SK-MEL-5 (cell line): ENCODE measurements around the gene SLC27A3. TPM values are rescaled to one million over a fixed set of nuclear protein-coding genes. Genes with fewer than 3 reads are reported as not detected.

ENCODE experiments used
- DNase-seq: peaks from one replicate; pipeline ENCODE4 v3.0.0-alpha.2; 2016; ENCODE audit warnings: low read depth, low spot score
- in situ Hi-C: cut with HindIII; loops from 2 replicates; pipeline ENCODE4 v1.10.0; 2016; ENCODE audit warnings: low sequenced_read_pairs, high pct_unique_total_duplicates, low pct_unique_long_range_greater_than_20kb
- total RNA-seq: library from RNA; depleted of rRNA; stranded (reverse); fragments of >200 nt; shearing (Covaris generic); gene quantifications from 2 replicates; pipeline ENCODE4 v1.2.3, GENCODE V29; 2014

SLC27A3 gene
- total RNA-seq, 1 experiment from 2014 or later = 174 TPM

DNA sequence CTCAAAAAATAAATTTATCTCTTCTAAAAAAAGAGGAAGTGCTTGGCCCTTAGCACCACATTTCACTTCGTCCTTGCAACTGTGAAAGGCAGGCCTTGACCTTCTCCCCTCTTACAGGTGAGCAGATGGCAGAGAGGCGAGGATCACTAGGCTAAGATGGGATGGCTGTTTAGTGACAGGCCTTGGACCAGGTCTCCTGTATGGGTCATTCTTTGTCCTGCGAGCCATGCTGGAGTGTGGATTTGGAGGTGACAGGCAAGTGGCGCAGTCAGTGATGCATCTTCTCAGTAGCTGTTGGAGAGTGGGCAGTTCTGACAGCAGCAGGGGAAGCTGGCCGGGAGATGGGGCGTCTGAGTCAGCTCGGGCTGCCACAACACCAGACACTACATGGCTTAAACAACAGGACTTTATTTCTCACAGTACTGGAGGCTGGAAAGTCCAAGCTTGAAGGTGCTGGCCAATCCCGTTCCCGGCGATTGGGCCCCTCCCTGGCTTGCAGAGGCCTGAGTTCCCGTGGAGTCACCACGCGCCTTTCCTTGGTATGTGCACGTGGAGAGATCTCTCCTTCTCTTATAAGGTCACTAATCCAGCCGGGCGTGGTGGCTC is 16.5 kb downstream of the SLC27A3 start:
- DNase-seq = peak; percentile 54
- in situ Hi-C loops = no loop called here

DNA sequence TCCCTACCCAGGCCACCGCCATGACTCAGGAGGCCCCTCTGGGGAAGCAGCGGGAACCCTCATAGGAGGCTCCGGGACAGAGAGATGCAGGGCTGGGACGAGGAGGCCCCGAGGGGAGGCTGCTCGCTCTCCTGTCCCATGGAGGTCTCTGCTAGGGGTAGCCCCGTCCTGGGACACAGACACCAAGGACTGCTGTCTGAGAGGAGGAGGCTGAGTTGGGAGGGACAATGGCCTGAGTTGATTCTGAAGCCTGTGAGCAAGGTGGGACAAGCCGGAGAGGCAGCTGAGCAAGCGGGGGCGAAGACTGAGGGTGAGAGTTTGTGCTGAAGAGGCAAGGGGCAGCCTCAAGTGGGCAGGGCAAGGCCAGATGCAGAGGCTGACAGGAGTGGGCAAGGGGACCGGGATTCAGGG is 17.4 kb downstream of the SLC27A3 start:
- in situ Hi-C loops = no loop called here
- DNase-seq = no peak

DNA sequence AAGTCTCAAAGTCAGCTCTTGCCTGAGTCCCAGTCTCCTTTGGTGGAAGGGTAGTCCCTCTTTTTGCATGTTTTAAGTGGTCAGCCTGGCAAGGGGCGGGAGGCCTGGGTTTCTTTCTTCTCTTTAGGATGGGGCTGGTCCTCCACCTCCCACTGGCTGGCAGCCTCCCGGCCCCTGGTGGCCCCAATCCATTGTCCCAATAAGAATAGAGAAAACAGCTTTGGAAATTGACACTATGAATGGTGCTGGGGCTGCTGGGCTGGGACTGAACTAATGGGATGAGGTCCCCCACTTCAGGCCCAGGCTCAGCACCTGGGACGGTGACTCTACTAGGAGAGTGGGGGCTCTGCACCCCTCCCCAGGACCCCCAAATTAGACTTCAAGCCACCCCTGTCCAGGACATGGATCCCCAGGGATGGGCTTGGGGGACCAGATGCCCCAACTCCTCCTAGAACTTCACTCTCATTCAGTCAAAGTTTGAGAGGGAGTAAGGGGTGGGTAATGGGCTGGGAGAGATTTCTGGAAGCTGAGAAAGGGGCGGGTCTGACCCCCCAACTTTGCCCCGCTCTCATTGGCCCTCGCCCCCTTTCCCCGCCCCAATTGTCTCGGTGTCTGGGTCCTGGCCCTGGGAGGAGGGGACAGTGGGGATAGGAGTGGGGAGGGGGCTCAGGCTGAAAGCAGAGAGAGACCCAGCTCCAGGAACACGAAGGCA is 18.2 kb downstream of the SLC27A3 start:
- in situ Hi-C loops = no loop called here
- DNase-seq = no peak

DNA sequence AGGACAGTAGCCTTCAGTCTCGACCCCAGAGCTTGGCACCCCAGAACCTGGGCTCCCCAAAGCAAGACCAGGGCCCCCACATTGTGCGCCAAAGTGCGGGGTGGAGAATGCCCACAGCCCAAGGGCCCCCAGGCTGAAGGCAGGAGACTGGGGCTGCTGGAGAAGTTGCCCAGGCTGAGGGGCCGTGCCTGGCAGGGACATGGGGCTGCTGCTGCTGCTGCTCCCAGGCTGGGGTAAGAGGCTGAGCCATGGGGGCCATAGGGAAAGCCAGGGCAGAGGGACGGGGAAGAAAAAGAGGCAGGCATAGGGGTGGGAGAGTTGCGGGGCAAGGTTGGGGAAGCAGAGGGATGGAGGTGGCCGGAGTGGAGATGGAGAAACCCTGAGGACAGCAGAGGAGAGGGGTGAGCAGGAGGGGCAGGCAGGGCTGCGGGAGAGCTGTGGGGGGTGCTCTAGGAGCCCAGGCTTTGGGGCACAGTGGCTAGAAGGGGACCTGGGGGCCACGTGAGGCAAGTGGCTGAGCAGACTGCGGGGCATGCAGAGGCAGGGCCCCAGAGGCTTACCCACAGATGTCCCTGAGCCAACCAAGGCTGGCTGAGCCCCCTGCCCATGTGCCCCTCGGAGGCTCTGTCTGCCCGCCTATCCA is 18.9 kb downstream of the SLC27A3 start:
- in situ Hi-C loops = no loop called here

DNA sequence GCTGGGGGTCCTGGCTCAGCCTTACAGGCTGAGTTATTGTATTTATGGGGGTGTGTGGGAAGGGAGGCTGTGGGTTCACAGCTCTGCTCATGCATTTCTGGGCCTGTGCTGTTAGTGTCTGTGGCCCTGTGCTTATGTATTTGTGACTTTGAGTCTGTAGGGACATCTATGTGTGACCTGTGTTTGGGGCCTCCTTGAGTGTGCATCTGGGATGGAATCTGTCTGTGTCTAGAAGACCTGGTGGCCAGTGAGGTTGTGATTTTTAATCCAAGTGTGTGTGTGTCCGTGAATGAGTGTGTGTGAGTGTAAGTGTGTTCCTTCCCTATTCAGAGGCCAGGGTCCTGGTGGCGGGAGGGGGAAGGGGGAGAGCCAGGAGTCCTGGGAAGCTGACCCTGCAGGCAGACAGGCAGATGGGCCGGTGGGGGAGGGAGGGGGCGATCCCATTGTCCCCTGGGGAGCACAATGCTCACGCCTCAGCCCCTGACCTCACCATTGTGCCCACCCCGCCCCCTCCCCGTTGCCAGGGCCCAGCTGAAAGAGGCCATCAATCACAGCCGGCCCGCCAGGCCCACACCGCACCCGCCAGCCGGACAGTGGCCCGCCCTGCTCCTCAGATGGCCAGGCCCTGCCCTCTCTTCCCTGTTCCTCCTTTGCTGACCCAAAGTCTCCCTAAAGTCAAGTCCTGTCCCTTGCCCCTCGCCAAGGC is 19.6 kb downstream of the SLC27A3 start:
- DNase-seq = no peak
- in situ Hi-C loops = no loop called here

More for the DNA sequence above, 18.9 kb downstream of the SLC27A3 start:
- no peak for DNase-seq

DNA sequence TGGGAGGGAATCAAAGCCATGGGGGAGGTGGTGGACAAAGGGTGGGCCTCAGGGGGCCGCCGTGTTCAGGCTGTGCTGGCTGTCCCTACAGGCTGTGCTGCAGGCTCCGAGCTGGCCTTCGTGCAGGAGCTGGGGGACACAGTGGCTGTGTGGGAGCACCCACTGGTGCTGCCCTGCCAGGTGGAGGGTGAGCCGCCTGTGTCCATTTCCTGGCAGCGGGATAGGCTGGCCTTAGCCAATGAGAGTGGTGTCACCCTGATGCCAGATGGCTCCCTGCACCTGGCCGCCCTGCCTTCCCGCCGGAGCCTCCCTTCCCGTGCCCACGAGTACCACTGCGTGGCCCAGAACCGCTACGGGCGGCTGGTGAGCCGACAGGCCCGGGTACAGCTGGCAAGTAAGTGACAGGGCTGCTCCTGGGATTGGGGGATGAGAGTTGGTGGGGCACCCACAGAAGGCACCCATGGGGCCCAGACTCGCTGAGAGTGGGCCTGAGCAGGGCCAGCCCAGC is 20.2 kb downstream of the SLC27A3 start:
- in situ Hi-C loops = no loop called here
- no peak for DNase-seq

DNA sequence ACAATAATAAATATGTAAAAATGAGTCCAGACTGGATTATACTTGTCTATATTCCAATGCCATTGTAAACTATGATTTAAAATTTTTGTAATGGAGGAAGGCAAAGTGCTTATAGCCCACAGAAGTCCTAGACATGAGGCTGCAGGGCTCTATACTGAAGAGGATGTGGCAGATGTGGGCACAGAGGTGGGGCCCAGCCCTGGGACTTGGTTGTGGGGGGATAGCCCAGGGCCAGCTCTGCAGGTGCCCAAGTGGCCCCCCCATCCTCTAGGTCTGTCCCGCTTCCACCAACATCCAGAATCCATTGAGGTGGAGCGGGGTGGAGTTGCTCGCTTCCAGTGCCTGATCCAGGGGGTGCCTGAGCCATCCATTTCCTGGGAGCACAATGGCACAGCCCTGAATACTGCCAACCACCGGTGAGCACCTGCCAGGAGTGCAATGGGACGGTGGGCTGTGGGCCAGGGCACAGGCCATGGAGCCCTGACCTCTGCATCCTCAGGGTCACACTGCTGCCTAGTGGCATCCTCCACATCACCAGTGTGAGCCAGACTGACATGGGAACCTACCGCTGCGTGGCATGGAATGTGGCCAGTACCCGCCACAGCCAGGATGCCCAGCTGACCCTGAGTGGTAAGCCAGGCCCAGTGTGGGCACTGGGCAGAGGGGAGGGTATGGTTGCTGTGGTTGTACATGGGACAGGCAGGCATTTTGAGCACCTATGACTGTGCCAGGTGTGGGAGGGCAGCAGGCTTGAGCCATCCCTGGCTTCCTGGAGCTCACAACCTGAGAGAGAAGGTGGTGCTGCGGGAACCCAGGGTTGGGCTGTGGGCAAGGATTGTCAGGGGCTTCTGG is 21.0 kb downstream of the SLC27A3 start:
- DNase-seq = no peak
- in situ Hi-C loops = no loop called here

DNA sequence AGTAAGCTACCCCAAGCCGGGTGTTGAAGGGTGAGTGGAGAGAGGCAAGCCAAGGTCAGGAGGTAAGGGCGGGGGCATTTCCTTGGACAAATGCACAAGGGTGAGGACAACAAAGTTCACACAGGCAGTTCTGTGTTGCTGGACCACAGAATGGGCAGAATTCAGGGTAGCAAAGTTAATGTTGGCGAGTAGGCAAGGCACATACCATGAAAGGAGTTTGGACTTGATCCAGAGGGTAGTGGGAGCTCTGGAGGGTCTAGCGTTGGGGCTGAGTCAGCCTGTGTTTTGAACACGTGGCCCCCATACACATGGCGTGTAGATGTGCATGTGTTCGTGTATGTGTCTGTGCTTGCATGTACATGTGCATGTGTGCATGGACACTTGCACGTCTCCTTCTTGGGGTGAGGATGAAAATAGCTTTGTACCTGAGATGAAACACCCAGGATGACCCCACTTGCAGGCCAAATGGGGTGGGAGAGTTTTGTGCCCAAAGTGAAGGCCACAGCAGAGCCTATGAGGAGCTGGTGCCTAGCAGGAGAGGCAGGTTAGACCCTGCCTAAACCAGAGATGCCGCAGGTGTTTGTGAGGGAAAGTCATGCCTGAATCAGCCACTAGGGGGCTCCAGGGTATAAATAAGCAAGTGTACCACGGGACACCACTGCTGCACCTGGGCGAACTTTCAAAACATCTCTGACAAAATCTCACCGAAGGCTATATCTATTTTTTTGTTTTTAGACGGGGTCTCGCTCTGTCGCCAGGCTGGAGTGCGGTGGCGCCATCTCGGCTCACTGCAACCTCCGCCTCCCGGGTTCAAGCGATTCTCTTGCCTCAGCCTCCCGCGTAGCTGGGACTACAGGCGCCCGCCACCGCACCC is 21.8 kb downstream of the SLC27A3 start:
- in situ Hi-C loops = no loop called here
- peak; percentile 84 for DNase-seq

DNA sequence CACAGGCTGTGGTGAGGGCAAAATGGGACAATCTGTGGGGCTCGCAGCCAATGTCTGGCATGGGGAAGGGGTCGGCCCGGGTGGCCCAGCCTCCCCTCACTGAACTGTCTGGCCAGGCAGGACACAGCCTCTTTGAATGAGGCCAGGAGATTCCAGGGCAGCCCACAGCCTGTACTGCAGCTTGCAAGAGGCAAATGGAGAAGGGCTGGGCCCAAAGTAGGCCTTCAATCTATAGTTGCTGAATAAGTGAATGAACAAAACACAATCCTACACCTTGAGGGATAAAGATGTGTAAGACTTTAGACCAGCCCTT is 23.2 kb downstream of the SLC27A3 start:
- in situ Hi-C loops = no loop called here
- DNase-seq = no peak

DNA sequence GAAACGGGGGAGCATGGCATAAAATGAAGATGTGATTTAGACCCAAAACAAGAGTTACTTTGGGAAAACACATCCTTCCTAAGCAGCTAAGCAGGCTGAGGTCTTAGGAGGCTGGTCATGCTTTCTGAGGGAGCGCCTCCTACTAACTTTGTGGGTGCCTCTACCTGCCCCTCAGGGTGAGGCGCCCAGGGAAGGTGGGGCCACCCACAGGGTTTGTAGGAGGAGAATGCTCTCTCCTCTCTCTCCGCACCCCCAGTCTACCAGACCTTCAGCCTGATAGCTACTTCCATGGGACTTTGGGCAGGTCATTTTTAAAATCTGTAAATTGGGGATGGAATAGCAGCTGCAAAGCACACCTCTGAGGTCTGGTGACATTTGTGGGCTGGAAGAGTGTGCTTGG is 23.8 kb downstream of the SLC27A3 start:
- in situ Hi-C loops = no loop called here
- no peak for DNase-seq

DNA sequence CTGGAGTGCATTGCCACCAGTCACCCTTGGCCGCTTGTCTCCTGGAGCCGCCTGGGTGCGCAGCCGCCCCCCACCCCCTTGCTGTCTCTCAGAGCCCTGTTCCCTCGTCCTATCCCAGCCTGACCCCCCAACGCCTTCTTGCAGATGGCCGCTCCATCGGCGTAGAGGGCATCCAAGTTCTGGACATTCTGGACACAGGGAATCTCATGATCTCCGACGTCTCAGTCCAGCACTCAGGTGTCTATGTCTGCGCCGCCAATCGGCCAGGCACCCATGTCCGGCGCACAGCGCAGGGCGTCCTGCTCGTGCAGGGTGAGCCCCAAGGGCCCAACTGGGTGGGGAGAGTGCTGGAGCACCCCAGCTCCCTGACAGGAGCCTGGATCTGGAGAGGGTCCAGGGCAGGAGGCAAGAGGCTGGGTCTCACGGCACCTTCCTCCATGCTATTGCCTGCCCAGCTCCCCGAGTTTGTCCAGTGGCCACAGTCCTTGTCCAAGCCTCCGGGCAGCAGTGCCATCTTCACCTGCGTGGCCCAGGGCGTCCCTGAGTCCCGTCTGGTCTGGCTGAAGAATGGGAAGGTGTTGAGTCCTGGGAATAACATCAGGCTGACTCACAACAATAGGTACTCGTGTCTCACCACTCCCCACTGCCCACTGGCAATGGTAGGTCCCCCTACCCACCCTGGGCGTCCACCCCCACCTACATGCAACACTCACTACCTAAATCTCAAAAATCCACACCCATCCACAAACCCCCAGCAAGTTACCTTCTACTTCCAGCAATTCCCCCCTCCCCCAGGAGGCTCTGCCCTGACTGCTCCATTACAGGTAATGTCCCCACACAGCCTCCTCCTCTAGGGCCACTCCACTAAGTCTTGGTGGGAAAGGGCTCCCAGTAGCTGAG is 24.6 kb downstream of the SLC27A3 start:
- no peak for DNase-seq
- in situ Hi-C loops = loop anchor here (25.0 kb wide), 2 partner anchors 112 to 187 kb away; partner anchors contain the start of genes GATAD2B, JTB, RAB13 and RPS27

DNA sequence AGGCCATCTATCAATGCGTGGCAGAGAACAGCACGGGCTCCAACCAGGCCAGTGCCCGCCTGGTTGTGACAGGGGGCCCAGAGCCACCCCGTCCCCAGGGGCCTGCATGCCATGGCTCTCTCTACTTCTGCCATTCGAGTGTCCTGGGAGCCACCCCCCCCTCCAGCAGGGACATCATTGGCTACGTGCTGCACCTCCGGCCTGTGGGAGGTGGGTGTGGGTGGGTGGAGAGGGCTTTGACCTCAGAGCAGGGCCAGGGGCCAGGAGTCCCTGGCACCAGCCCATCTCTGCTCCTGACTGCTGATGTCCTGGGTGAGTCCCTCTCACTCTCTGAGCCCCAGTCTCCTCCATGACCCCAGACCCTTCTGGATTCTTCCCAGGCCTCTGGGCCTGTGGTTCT is 25.3 kb downstream of the SLC27A3 start:
- in situ Hi-C loops = loop anchor here (25.0 kb wide), 2 partner anchors 112 to 187 kb away; partner anchors contain the start of genes GATAD2B, JTB, RAB13 and RPS27
- DNase-seq = no peak

DNA sequence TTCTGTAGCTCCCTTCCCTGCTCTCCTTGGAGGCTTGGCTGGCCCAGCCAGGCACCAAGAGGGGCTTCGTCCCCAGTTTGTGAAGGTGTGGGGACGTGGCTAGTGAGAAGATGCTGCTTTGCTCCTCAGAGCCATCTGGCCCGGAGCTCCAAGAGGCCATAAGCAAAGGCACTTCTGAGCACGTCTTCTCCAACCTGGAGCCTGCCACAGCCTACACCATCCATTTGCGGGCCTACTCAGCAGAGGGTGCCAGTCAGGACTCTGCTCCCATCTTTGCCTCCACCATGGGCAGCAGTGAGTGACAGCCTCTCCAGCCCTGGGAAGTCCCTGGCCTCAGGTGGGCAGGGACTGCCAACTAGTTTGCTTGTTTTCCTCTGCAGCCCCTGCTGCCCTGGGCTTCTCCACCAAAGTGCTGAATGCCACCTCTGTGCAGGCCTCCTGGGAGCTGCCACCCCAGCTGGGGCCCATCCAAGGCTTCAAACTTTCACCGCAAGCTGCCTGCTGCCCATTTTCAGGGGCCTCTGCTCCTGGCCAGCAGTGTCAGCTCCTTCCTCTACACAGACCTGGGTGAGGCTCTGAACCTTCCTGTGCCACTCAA is 25.9 kb downstream of the SLC27A3 start:
- DNase-seq = no peak
- in situ Hi-C loops = loop anchor here (25.0 kb wide), 2 partner anchors 111 to 186 kb away; partner anchors contain the start of genes GATAD2B, JTB, RAB13 and RPS27

DNA sequence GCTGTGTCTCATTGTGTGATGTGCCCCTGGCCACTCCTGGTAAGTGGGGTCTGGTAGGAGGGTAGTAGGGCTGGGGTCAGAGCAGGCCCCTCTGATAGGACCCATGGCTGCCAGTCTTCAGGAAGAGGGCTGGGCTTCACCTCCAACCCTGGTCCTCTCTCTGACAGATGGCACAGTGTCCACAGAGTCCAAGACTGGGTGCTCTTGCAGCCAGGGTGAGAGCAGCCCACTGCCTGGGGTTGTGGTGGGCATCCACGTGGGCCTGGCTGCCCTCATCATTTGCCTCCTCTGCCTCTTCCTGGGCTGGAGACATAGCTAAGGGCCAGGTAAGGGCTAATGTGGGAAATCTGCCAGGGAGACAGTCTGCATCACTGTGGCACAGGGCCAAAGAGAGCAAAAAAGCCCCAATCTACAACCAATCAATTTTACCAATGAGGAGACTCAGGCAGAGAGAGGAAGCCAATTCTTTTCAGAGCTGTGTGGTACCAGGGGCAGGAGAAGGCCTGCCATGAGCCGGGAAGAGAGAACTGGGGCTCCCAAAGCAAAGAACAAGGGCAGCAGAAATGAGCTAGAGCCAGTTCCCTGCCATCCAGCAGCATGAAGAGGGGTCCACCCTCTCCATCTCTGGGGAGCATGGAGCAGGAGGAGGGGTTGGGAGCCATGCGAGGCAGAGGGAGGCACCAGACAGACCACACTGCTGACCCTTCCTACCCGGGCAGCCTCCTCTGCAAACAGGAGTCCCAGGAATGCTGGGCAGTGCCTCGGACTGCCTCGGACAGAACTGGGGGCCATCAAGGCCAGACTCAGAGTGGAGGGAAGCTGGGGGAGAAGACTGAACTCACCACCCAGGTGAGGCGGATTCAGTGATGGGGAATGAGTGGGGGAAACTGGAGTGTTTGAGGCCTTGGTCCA is 26.8 kb downstream of the SLC27A3 start:
- in situ Hi-C loops = loop anchor here (25.0 kb wide), 2 partner anchors 110 to 185 kb away; partner anchors contain the start of genes GATAD2B, JTB, RAB13 and RPS27
- no peak for DNase-seq
